Measurements from ENCODE around the gene DNAJB4. TPM values are rescaled to one million over a fixed set of nuclear protein-coding genes. Genes with fewer than 3 reads are reported as not detected.

The DNAJB4 gene
- total and polyA plus RNA-seq, 2 donors (not counting 3 experiments of a cell fraction or from before 2014, with no cell fraction given): 30.4 to 136 TPM

- Histone ChIP-seq H3K79me2 (ENCODE audit: control insufficient read depth, insufficient read depth, low read length) (peaks cover 99% of the 10 kb centered on the region), H3K27ac (ENCODE audit: insufficient read depth, low read depth, low read length) (no peak overlapping the region), H3K9ac (replicated peaks; ENCODE audit: extremely low read depth, insufficient read depth, low read length) (no peak overlapping the region), H3K36me3 (ENCODE audit: control insufficient read depth in 2 of 2, extremely low read depth in 1 of 2, insufficient read depth in 2 of 2, low read length in 2 of 2) (peaks cover 3 to 23% of the 10 kb centered on the region in 2 experiments), H3K9me3 (replicated peaks; ENCODE audit: control insufficient read depth, insufficient read depth, low read length) (no peaks in the 10 kb centered on the region), H3K9me1 (replicated peaks; ENCODE audit: control insufficient read depth, extremely low read depth, insufficient read depth, low read length) (no peaks in the 10 kb centered on the region), H3K27me3 (ENCODE audit: control insufficient read depth in 2 of 2, insufficient read depth in 2 of 2, low read length in 2 of 2) (no peaks in the 10 kb centered on the region), H3K4me2 (ENCODE audit: insufficient read depth, low read length) (peak overlapping the region; percentile 21), H4K20me1 (replicated peaks; ENCODE audit: control insufficient read depth, extremely low read depth, insufficient read depth, low read length) (peaks cover 19% of the 10 kb centered on the region), H3K4me3 (replicated peaks in 1 of 3; ENCODE audit: insufficient read depth in 1 of 3, low read depth in 1 of 3, low read length in 3 of 3) (no peak overlapping the region), H2AFZ (ENCODE audit: low read depth, low read length) (no peak overlapping the region), H3K4me1 (ENCODE audit: control insufficient read depth, extremely low read depth, insufficient read depth, low read length) (peaks cover 23% of the 10 kb centered on the region)
- intact Hi-C loops (cut with micrococcal nuclease) (no loop called here), dilution Hi-C loops (cut with MboI; ENCODE audit: extremely low pct_ligation_motif_present, low sequenced_read_pairs) (no loop called here)
- BruUV-seq (replicated peaks): no TSS peak
- POLR2A ChIA-PET: no interaction called here
- TF ChIP-seq MAX (IDR thresholded peaks at IDR 0.05; ENCODE audit: insufficient read depth, insufficient read length): no peak
- TF ChIP-seq FOS (IDR thresholded peaks at IDR 0.05; ENCODE audit: borderline replicate concordance, insufficient read depth, low read length): no peak
- no peak for TF ChIP-seq POLR2AphosphoS5 (IDR thresholded peaks at IDR 0.05; ENCODE audit: insufficient read depth, low read depth, low read length)
- no peak for TF ChIP-seq JUN (IDR thresholded peaks at IDR 0.05; ENCODE audit: borderline replicate concordance, insufficient read depth, insufficient read length, low read depth)
- no peak for TF ChIP-seq POLR2A (IDR thresholded peaks at IDR 0.05; ENCODE audit: low read depth, low read length)
- no peak for TF ChIP-seq GATA2 (IDR thresholded peaks at IDR 0.05; ENCODE audit: insufficient read depth, insufficient read length, low read depth, low read length)
- no peak for TF ChIP-seq CTCF (IDR thresholded peaks at IDR 0.05; ENCODE audit: extremely low read depth in 1 of 2, insufficient read depth in 1 of 2, low read depth in 1 of 2, low read length in 2 of 2)
- TF ChIP-seq EZH2 (IDR thresholded peaks at IDR 0.05; ENCODE audit: borderline replicate concordance, low read depth, low read length, severe bottlenecking): no peak
- TF ChIP-seq MYC (IDR thresholded peaks at IDR 0.05; ENCODE audit: low read depth, low read length): no peak
- FAIRE-seq (no peak), DNase-seq (ENCODE audit: low read depth, low spot score) (no peak)
- CTCF ChIA-PET: interaction anchor here (0.6 kb wide), 1 partner anchor 143 kb away, joined by 3 read pairs; no protein-coding TSS in a partner anchor
Measured at GRCh38 chr1:77972080-77972479, 32.7 kb upstream of the DNAJB4 start.
